ENCODE measurements around the gene PRTN3.
A peak's percentile ranks its signal among the peaks of the same experiment; 100 is the strongest.

Gene PRTN3

GRCh38 chr19:840519-841206 lies at the start of gene PRTN3:
PRTN3 (plus strand) TSS chr19:840999; CDS start chr19:841009, 10 bp downstream.
- no peak for DNase-seq (ENCODE audit: low read depth)

GRCh38 chr19:791007-791566 lies 49.7 kb upstream of the PRTN3 start:
- DNase-seq (ENCODE audit: low read depth) = no peak

GRCh38 chr19:791567-792305 lies 49.1 kb upstream of the PRTN3 start:
- DNase-seq (ENCODE audit: low read depth) = no peak

- no peak for DNase-seq (ENCODE audit: low read depth)
Measured at GRCh38 chr19:792306-792885, 48.4 kb upstream of the PRTN3 start.

GRCh38 chr19:793806-794205 lies 47.0 kb upstream of the PRTN3 start:
- no peak for DNase-seq (ENCODE audit: low read depth)

- DNase-seq (ENCODE audit: low read depth) = no peak
Measured at GRCh38 chr19:795073-795611, 45.7 kb upstream of the PRTN3 start.

GRCh38 chr19:795691-796581 lies 44.9 kb upstream of the PRTN3 start:
- DNase-seq (ENCODE audit: low read depth) = no peak

- peak; percentile 100 for DNase-seq (ENCODE audit: low read depth)
Measured at GRCh38 chr19:796692-797527, 43.9 kb upstream of the PRTN3 start, which contains the start of gene PTBP1. PTBP1 (plus strand) TSS chr19:797452; CDS start chr19:797498, 46 bp downstream.

- peak; percentile 77 for DNase-seq (ENCODE audit: low read depth)
Measured at GRCh38 chr19:797528-798414, 43.0 kb upstream of the PRTN3 start.

- no peak for DNase-seq (ENCODE audit: low read depth)
Measured at GRCh38 chr19:798415-799075, 42.3 kb upstream of the PRTN3 start.

- DNase-seq (ENCODE audit: low read depth) = no peak
Measured at GRCh38 chr19:799076-799881, 41.5 kb upstream of the PRTN3 start.

- no peak for DNase-seq (ENCODE audit: low read depth)
Measured at GRCh38 chr19:800360-801029, 40.3 kb upstream of the PRTN3 start.

GRCh38 chr19:801030-801860 lies 39.6 kb upstream of the PRTN3 start:
- no peak for DNase-seq (ENCODE audit: low read depth)

GRCh38 chr19:801861-802497 lies 38.8 kb upstream of the PRTN3 start:
- DNase-seq (ENCODE audit: low read depth) = no peak

GRCh38 chr19:802498-803098 lies 38.2 kb upstream of the PRTN3 start:
- no peak for DNase-seq (ENCODE audit: low read depth)

GRCh38 chr19:803099-803561 lies 37.7 kb upstream of the PRTN3 start:
- no peak for DNase-seq (ENCODE audit: low read depth)

All from stromal cell of bone marrow (primary cell).